GM21717 (cell line): ENCODE data around the gene PASK.
A peak's percentile ranks its signal among the peaks of the same experiment; 100 is the strongest.

ENCODE experiments used
- ATAC-seq: cut with Tn5 transposase; IDR thresholded peaks from one replicate; pipeline ENCODE4 v1.9.1; 2021; ENCODE audit warnings: mild to moderate bottlenecking, moderate library complexity; ENCODE audit not compliant: unreplicated experiment

Gene PASK

GRCh38 chr2:241129086-241129871 lies 20.0 kb downstream of the PASK start:
- ATAC-seq = no peak

DNA sequence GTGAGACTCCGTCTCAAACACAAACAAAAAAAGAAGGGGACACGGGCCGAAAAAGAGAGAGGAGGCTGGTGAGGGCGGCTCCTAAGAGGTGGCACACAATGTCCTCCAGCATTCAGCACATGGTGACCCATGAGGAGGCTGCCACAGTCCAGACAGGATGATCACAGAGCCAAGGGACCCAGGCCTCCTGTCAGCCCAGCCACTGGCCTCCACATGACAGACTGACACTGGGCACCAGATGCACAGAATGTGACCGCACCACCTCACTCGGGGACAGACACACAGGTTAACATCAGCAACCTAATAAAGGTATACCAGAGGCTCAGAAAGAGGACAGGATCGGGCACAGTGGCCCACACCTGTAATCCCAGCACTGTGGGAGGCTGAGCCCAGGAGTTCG lies 21.0 kb downstream of the PASK start:
- no peak for ATAC-seq

GRCh38 chr2:241126771-241127202 lies 22.5 kb downstream of the PASK start:
- no peak for ATAC-seq

DNA sequence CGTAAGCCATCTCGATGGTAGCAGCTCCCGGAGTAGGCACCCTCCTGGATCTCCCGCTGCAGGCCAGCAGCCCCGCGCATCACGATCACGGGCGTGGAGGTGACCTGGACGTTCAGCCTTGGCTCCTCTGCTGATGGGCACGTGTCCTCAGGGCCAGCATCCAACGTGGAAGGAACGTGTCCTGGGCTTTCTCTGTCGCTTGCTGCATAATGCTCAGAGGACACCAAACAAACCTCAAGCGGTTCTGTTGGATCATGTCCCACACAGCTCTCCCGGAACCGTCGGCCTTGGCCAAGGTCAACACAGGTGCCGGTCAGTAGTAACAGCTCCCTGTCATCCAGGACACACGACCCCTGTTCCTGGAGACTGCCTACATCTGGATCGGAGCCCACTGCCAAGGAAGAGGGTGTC lies 23.1 kb downstream of the PASK start:
- no peak for ATAC-seq

GRCh38 chr2:241125626-241126025 lies 23.6 kb downstream of the PASK start:
- ATAC-seq = no peak

DNA sequence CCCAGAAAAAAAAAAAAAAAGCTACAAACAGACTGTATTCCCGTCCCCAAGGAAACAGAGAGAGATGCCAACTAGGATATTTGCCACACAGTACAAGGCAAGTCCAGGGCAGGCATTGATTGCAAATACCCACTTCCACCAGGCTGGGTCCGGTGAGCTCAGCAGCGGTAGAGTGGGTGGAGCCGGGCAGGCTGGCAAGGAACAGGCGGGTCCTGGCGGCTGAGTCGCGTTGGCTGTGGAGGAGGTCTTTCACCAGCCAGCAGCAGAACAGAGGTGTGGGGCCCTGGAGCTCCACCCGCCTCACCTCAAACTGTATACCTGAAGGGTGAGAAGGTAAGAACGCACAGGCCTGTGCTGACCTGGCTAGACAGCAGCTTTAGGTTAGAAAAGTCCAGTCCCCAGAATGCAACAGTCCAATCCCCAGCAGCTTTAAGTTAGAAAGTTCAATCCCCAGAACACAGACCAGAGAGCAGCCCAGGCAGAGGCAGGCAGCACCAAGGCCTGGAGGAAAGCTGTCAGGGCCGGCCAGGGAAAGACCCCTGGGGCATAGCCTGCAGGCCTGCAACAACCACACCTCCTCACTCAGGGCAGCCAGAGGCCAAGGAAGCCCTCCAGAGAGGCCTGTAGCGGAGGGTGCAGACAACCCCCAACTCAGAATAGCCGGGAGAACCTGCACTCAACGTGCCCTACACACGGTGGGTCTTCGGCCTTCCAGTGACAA lies 25.3 kb downstream of the PASK start:
- ATAC-seq = no peak

GRCh38 chr2:241122376-241123002 lies 26.8 kb downstream of the PASK start:
- ATAC-seq = no peak

DNA sequence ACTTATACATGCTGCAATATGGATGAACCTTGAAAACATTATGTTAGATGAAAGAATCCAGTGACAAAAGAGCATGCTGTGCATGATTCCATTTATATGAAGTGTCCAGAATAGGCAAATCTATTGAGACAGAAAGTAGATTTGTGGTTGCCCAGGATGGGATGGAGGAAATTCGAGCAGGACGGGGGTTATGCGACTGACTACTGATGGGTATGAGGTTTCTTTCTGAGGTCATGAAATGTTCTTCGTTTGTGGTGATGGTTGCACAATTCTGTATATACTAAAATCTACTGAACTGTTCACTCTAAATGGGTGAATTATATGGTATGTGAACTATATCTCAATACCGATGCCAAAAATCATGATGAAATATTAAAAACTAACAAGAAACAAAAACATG lies 28.3 kb downstream of the PASK start:
- ATAC-seq = no peak

DNA sequence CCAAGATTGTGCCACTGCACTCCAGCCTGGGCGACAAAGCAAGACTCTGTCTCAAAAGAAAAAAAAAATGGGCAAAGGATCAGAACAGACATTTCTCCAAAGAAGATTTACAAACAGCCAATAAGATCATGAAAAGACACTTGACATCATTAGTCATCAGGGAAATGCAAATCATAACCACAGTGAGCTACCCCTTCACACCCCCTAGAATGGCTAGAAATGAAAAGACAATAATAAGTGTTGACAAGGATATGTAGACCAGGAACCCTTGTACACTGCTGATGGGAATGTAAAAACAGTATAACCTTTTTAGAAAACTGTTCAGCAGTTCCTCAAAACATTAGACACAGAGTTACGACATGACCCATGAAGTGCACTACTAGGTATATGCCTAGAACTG lies 28.8 kb downstream of the PASK start:
- ATAC-seq = no peak

- ATAC-seq = no peak
Observed at GRCh38 chr2:241118737-241119505, 30.4 kb downstream of the PASK start.

DNA sequence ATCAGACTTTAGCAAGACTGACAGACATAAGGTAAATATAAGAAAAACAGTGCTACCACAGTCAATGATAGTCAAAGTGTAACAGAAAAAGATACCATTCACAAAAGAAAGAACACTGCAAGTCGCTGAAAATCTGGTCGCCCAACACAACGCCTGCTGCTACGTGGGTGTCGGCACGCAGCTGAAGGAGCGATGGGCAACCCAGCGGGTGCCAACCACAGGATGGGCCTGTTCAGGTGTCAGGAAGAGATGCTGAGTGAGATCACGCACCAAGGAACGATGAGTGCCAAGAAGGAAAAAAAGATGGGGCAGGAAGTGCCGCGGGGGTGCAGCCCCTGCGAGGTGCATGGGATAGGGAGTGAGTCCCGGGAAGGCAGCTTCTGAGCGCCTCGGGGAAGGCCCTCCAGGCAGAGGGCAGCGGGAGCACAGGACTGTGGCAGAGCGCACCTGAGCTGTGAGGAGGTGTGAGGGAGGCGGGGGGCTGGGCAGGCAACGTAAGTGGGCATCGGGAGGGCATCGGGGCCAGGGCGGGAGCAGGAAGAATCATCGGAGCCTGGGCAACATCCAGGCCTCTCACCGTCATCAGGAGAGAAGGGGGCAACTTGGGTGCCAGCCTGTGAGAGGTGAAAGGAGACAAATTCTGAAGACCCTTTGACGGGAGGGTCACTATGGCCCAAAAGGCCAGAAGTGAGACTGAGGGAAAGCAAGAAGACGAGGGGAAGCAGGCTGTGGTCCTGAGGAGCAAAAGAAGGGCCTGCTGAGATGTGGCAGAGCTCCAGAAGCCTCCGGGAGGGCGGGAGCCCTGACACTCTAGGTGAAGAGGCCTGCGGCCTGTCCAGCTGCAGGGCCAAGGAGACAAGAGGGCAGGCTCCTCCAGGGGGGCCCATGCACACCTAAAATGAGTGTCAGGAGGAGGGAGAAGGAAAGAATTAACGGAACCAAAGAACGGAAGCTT lies 32.4 kb downstream of the PASK start:
- no peak for ATAC-seq

GRCh38 chr2:241115361-241115760 lies 33.9 kb downstream of the PASK start:
- no peak for ATAC-seq

DNA sequence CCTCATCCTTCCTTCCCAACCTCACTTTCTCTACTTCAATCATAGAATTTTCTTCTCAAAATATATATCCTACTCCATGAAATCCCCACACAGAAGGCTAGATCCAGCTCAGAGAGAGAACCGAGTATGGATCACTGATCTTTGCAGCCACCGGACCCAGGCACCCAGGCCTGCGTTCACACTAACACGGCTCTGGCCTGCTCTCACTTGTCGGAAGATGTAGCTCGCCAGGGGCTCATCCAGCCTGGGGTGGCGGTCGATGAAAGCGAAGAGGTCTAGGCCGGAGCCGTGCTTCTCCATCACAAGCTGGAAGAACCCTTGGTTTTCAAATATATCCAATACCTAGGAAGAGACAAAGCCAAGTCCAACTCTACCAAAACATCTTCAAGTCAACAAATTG lies 34.4 kb downstream of the PASK start:
- ATAC-seq = no peak

- ATAC-seq = no peak
Observed at GRCh38 chr2:241112592-241112991, 36.7 kb downstream of the PASK start.

DNA sequence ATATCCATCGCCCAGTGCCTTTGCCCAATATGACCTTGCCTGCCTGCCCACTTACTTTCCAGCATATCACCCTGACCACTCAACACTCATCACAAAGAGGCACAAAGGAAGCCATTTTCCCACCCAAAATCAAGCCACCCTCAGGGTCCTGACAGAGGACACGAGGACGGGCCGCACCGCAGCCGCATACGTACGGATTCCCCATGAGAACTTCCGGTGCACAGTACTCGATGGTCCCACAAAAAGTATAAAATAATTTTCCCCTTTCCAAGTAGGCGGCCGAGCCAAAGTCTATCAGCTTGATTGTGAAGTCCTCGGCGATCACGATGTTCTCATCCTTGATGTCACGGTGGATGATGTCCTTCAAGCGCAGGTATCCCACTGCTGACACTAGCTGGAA lies 37.2 kb downstream of the PASK start:
- no peak for ATAC-seq

DNA sequence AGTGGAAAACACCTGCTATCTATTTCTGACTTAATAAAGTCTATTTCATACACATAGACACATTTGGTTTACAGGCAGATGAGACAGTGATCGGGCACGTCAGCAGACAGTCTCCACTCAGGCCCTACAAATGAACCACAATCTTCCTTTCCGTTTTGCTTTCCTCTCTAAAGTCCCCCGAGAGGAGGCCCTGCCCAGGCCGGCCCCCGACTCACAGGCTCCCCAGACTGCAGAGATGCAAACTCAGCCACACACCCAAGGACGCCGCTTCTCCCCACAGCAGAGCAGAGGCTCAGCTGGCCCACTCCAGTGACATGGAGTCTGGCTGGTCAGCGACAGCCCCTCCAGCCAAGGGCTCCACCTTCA lies 37.8 kb downstream of the PASK start:
- peak; percentile 37 for ATAC-seq

GRCh38 chr2:241110607-241111439 lies 38.4 kb downstream of the PASK start:
- ATAC-seq = peak; percentile 28

DNA sequence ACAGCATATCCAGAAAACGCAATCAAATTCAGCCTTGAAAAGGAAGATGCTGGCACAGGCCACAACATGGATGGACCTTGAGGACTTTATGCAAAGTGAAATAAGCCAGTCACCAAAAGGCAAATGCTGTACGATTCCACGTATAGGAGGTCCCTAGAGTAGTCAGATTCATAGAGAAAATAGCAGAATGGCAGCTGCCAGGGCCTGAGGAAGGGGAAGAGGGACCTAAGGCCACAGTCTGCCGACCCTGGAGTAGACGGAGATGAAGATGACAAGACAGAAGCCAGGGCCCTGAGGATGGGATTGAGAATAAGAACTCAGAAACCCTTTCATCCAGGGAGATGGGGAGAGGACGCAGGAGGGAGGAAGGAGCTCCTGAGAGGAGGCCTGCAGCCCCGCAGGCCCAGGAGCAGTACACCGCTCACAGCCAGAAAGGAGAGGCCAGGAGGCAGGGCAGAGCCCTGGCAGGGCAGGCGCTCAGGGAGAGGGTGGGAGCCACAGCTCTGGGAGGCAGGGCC lies 39.1 kb downstream of the PASK start:
- no peak for ATAC-seq
